ENCODE results near the gene DDA1.
A peak's percentile ranks its signal among the peaks of the same experiment; 100 is the strongest.

The DDA1 gene

DNA sequence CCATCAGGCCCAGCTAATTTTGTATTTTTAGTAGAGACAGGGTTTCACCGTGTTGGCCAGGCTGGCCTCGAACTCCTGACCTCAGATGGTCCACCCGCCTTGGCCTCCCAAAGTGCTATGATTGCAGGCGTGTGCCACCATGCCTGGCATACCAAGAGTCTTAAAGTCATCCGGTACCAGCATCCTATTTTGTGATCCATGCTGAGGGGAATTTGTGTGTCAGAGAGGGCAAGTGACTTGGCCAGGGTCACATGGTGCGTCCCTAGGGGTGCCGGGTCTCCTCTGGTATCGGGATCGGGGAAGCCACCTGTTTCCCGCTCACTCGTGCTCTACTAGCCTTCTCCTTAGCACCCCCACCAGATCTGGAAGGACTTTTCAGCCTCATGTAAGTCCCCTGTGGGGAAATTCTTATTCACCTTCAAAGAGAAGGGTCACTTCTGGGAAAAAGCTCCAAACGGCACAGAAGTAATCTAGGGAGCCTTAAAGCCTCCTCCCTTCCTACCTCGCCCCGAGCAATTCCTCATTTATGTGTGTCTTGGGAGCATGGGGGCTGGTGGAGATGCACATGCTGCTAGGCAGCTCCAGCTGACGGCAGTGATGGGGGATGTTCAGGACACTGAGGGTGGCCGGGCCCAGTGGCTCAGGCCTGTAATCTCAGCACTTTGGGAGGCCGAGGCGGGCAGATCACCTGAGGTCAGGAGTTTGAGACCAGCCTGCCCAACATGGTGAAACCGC lies 33.8 kb upstream of the DDA1 start:
- H3K4me3 ChIP-seq (ENCODE audit: low read depth, low read length) = no peak overlapping the region
- DNase-seq (ENCODE audit: low read depth, low spot score) = no peak
- CTCF ChIA-PET = interaction anchor here (1.5 kb wide), 1 partner anchor 15 kb away, joined by 3 read pairs; no protein-coding TSS in a partner anchor
- TF ChIP-seq, protein P1, sequence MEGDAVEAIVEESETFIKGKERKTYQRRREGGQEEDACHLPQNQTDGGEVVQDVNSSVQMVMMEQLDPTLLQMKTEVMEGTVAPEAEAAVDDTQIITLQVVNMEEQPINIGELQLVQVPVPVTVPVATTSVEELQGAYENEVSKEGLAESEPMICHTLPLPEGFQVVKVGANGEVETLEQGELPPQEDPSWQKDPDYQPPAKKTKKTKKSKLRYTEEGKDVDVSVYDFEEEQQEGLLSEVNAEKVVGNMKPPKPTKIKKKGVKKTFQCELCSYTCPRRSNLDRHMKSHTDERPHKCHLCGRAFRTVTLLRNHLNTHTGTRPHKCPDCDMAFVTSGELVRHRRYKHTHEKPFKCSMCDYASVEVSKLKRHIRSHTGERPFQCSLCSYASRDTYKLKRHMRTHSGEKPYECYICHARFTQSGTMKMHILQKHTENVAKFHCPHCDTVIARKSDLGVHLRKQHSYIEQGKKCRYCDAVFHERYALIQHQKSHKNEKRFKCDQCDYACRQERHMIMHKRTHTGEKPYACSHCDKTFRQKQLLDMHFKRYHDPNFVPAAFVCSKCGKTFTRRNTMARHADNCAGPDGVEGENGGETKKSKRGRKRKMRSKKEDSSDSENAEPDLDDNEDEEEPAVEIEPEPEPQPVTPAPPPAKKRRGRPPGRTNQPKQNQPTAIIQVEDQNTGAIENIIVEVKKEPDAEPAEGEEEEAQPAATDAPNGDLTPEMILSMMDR (IDR thresholded peaks at IDR 0.05; ENCODE audit: insufficient read depth, low read length, missing control alignments) = no peak
- POLR2A ChIA-PET = no interaction called here

DNA sequence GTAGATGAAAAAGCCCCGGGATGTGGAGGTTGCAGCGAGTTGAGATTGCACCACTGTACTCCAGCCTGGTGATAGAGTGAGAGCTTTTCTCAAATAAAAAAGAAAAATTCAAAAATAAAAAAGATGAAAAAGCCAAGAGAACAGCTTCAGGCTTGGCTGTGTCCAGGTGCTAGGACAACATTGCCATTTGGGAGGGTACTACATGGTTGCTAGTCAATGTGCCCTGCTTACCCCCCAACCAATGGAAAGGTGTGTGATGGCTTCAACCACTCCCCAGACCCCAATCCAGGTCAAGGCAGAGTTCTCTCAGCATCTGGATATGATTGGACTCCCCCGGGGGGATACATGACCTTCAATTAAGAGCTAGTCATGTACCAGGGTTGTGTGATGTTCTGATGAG lies 29.9 kb upstream of the DDA1 start:
- H3K4me3 ChIP-seq (ENCODE audit: low read depth, low read length) = no peak overlapping the region
- TF ChIP-seq, protein P1 (IDR thresholded peaks at IDR 0.05; ENCODE audit: insufficient read depth, low read length, missing control alignments) = no peak
- DNase-seq (ENCODE audit: low read depth, low spot score) = no peak
- POLR2A ChIA-PET = no interaction called here
- CTCF ChIA-PET = interaction anchor here (1.0 to 6.9 kb wide), 5 partner anchors 9 to 213 kb away, joined by 4 to 80 read pairs (median 7); no protein-coding TSS in a partner anchor

DNA sequence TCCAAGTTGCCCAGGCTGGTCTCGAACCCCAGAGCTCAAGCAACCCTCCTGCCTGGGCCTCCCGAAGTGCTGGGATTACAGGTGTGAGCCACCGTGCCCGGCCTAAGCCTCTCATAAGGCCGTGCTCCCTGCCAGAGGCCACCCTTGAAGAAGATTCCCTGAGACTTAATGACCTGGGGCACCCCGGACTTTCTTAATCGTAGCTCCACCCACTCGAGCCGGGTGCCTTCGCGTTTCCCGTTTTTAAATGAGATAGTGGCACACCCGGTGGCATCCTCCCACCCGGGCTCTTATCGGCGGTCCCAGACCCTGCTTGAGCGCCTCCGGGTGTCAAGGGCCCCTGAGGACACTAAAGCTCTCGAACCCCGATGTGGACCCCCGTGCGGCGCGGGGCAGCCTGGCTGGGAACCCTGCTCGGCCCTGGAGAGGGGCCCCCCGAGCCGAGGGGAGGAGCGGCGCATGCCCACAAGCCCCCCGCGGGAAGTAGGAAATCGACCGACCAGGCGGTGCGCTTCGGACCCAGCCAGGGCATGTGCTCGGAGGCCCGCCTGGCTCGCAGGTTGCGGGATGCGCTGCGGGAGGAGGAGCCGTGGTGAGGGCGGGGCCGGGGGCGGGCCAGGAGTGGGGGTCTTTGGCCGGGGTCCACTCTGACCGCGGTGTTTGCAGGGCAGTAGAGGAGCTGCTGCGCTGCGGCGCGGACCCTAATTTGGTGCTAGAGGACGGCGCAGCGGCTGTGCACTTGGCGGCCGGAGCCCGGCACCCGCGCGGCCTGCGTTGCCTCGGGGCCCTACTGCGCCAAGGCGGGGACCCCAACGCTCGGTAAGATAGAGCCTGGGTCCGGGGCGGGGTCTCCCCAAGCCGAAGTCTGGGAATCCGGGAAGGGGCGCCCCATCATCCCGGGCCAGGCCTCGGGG lies 27.7 kb upstream of the DDA1 start, which contains the start of gene ANKLE1:
ANKLE1 (plus strand) TSS at position 511 of the 914 bp plus-strand sequence; CDS start at position 531, 20 bp downstream.
- POLR2A ChIA-PET = interaction anchor here (1.1 kb wide), 1 partner anchor 22 kb away, joined by 3 read pairs; the partner anchor contains the start of gene ABHD8
- peak within 1 kb of the TSS; percentile 45 for H3K4me3 ChIP-seq (ENCODE audit: low read depth, low read length)
- CTCF ChIA-PET = interaction anchor here (0.7 to 6.9 kb wide), 29 partner anchors 9 to 220 kb away, joined by 3 to 80 read pairs (median 4); partner anchors contain the start of genes BABAM1, MRPL34, OCEL1 and USHBP1
- DNase-seq (ENCODE audit: low read depth, low spot score) = no peak
- TF ChIP-seq, protein P1 (IDR thresholded peaks at IDR 0.05; ENCODE audit: insufficient read depth, low read length, missing control alignments) = no peak

DNA sequence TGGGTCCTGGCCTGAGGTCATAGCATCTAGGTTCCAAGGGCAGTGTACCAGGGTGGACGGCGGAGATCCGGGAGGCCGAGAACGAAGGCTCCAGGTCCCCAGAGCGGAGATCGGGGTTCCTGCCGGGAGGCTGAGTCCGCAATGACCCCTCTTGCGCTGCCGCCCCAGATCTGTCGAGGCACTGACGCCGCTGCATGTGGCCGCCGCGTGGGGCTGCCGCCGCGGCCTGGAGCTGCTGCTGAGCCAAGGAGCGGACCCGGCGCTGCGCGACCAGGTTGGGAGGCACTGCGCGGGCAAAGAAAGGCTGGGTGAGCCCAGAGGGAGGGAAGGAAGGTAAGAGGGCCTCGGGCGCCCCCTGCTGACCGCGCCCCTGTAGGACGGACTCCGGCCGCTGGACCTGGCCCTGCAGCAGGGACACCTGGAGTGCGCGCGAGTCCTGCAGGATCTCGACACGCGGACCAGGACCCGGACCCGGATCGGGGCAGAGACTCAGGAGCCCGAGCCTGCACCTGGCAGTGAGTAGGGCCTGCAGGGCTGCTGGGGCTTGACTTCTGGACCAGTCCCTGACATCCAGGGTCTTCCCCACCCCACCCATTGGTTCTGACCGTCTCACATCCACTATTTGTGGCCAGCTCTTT lies 26.8 kb upstream of the DDA1 start:
- POLR2A ChIA-PET = no interaction called here
- DNase-seq (ENCODE audit: low read depth, low spot score) = no peak
- peak overlapping the region; percentile 45 for H3K4me3 ChIP-seq (ENCODE audit: low read depth, low read length)
- CTCF ChIA-PET = interaction anchor here (0.8 to 6.9 kb wide), 28 partner anchors 9 to 510 kb away, joined by 3 to 80 read pairs (median 4); partner anchors contain the start of genes BABAM1, MRPL34, OCEL1 and USHBP1
- TF ChIP-seq, protein P1 (IDR thresholded peaks at IDR 0.05; ENCODE audit: insufficient read depth, low read length, missing control alignments) = peak; percentile 98

DNA sequence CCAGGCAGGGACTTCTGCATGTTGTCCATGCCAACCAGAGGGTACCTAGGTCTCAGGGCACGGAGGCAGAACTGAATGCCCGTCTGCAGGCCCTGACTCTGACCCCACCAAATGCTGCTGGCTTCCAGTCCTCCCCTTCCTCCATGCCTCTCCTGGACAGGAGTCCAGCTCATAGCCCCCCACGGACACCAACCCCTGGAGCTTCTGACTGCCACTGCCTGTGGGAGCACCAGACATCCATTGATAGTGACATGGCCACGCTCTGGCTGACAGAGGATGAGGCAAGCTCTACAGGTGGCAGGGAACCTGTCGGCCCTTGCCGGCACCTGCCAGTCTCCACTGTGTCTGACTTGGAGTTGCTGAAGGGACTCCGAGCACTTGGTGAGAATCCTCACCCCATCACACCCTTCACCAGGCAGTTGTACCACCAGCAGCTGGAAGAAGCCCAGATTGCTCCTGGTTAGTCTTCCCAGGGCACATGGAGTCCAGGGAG lies 25.8 kb upstream of the DDA1 start:
- no peak overlapping the region for H3K4me3 ChIP-seq (ENCODE audit: low read depth, low read length)
- no peak for DNase-seq (ENCODE audit: low read depth, low spot score)
- CTCF ChIA-PET = interaction anchor here (0.7 to 6.9 kb wide), 24 partner anchors 8 to 511 kb away, joined by 3 to 80 read pairs (median 4); partner anchors contain the start of genes BABAM1, MRPL34 and USHBP1
- POLR2A ChIA-PET = no interaction called here
- TF ChIP-seq, protein P1 (IDR thresholded peaks at IDR 0.05; ENCODE audit: insufficient read depth, low read length, missing control alignments) = no peak
